SK-N-DZ (cell line): ENCODE measurements around the gene LRCH1. TPM values are rescaled to one million over a fixed set of nuclear protein-coding genes. Genes with fewer than 3 reads are reported as not detected.
"Not testable (repeated sequence)": the region's sequence is repeated elsewhere in the genome, so short reads cannot be mapped to it uniquely, and the experiment has no call there.

Experiments
- DNase-seq: peaks from one replicate; pipeline ENCODE4 v3.0.0-alpha.2; 2015; ENCODE audit warnings: low spot score
- polyA plus RNA-seq, 2 experiments: library from polyadenylated mRNA; depleted of rRNA; stranded (reverse); fragments of >200 nt; gene quantifications; 2 replicates each; pipeline ENCODE4 v1.2.3, GENCODE V29; 2014

The LRCH1 gene
- 3.9 and 4.9 TPM in 2 replicates for polyA plus RNA-seq (2014; cell fraction: cytosol; rRNA removed)
- polyA plus RNA-seq (2014; cell fraction: nucleus; rRNA removed) = 3.6 and 6.9 TPM in 2 replicates

- peak; percentile 83 for DNase-seq
These were observed at the start of gene LRCH1 for GRCh38 chr13:46552889-46553520. TSS of gene LRCH1 (plus strand) at chr13:46553170. CDS start at chr13:46553397, 227 bp downstream.

GRCh38 chr13:46504036-46504435 is 48.9 kb upstream of the LRCH1 start:
- DNase-seq = no peak

DNA sequence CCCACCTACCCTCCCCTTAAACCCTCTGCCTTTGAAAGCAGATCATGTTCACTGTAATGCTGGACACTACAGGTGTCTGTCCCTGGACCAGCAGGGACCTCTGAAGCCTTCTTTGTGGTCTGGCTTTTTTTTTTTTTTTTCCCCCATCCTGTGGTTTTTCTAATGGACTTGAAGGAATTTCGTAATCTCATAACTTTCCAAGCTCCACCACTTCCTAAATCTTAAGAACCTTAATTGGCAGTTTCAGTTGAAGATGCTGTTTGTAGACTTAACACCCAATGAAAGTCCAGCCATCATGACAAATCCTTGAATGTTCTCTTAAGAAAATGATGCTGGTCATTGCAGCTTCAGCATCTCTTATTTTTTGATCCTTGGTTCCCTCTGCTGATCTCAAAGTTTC is 45.0 kb upstream of the LRCH1 start:
- no peak for DNase-seq

- no peak for DNase-seq
These were observed 43.0 kb upstream of the LRCH1 start for GRCh38 chr13:46509981-46510380.

GRCh38 chr13:46515803-46516202 is 37.2 kb upstream of the LRCH1 start:
- DNase-seq = no peak

DNA sequence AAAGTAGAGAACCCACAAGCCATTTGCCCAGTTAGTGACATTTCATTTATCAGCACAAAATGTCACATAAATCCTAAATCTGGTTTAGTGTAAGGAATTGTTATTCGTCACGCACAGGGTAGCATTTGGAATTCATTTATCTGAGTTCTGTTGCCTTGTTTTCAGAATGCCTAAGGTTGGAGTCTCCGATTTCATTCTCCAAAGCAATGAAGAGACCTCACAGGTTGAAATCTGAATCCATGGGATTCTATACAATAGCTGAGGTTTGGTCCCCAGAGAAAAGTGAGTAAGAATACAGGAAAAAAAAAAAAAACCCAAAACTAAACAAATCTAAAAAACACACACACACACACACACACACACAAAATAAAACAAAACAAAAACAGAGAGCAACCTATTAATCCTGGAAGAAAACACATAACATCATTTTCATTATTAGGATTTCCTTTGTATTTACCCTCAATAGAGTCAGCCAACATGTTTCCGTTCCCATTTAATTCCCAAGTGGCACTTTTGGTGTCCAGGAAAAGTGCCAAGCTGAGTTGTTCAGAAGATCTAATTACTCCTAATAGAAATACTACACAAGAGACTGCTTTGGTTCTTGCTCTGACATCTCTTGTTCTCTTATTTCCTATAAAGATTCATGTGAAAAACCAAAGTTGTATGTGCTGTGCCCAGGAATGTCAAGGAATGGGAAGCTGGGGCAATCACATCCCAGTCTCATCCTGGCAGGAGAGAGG is 36.2 kb upstream of the LRCH1 start:
- no peak for DNase-seq

DNA sequence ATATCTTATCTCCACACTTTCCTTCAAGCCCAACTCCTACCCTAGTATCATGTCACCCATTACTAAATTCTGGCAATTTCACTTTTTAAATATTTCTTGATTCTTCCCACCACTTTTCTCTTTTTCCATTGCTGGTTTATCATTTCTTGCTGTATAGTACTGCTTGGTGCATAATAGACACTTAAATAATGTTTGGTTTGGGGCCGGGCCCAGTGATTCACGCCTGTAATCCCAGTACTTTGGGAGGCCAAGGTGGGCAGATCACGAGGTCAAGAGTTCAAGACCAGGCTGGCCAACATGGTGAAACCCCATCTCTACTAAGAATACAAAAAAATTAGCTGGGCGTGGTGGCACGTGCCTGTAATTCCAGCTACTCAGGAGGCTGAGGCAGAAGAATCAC is 35.2 kb upstream of the LRCH1 start:
- DNase-seq = not testable (repeated sequence)

DNA sequence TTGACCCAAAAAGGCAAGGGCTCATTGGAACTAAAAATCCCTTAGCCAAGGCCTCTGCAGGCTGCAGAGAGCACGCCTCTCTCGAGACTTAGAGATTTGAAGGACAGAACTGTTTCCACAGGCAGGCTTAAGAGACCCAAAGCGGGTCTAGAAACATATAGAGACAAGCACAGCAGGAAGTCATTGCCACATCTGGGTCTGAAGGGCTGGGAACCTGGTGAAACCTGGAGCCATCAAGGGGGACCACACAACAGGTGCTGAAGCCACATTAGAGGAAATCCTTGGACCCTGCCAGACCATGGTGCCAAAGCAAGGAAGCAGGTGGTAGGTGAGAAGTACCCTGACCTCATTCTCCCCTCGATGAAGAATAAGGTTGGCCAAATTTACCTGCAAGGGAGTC is 33.8 kb upstream of the LRCH1 start:
- no peak for DNase-seq

DNA sequence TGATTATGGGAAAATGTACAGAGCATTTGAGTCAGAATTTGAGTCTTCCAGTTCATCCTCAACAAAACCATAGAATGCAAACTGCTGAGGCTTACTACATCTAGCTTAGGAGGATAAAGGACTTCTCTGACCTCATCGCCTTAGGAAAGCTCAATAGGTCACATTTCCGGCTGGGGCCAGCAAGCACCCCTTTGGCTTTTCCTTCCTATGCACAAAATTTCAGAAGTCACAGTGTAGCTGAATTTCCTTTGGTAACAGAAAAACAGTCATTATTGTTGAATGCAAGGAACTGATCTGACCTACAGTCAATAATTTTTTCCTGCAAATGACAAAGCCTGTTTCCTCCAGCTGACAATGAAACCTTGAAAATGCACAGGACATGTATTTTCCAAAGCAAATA is 32.8 kb upstream of the LRCH1 start:
- DNase-seq = no peak

GRCh38 chr13:46521486-46521885 is 31.5 kb upstream of the LRCH1 start:
- no peak for DNase-seq

- DNase-seq = no peak
These were observed 30.8 kb upstream of the LRCH1 start for GRCh38 chr13:46521921-46522747.

DNA sequence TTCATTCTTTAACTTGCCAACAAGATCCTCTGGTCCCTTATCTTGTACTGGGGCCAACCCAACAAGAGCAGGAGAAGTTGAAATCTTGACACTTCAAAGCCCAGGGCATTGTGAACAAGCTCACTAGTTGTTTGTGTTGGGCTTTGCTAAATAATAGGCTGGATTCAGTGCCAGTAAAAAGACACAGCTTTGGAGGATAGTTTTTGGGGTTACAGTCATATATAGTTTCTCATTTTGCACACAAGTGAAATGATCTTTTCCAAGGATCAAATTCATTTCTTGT is 30.3 kb upstream of the LRCH1 start:
- no peak for DNase-seq

DNA sequence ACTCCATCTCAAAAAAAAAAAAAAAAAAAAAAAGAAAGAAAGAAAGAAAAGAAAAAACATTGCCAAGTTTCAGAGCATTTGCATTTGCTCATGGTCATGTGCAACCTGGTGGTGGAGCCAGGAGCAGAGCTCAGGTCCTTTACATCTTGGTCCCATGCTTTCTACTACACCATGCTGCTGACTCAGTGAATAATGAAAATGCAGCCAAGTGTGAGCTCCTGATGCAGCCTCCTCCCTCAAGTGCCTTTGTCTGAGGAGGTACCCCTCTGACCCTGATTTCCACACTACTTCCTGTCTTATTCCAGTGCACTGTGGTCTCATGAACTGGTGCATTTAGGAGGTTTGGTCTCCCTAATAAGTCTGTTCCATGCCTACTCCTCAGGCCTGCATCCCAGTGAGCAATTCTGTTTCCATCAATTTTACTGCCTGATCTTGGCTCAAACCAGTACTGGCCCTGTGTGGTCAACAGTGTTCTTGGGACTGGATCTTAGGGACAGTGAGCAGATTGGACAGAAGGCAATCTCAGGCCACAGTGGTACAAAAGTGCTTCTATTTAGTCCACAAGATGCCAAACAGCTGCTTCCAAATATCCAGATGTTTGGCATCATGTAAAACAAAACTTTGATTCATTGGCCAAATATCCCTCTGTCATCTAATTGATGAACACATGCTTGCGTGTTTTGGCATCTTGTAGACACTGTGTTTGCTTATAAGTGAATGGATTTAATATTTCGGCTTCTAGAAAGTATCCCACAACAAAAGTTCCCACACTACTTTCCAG is 28.8 kb upstream of the LRCH1 start:
- no peak for DNase-seq

GRCh38 chr13:46526100-46526735 is 26.8 kb upstream of the LRCH1 start:
- DNase-seq = no peak

GRCh38 chr13:46526740-46527139 is 26.2 kb upstream of the LRCH1 start:
- DNase-seq = no peak

GRCh38 chr13:46527237-46527636 is 25.7 kb upstream of the LRCH1 start:
- DNase-seq = no peak

DNA sequence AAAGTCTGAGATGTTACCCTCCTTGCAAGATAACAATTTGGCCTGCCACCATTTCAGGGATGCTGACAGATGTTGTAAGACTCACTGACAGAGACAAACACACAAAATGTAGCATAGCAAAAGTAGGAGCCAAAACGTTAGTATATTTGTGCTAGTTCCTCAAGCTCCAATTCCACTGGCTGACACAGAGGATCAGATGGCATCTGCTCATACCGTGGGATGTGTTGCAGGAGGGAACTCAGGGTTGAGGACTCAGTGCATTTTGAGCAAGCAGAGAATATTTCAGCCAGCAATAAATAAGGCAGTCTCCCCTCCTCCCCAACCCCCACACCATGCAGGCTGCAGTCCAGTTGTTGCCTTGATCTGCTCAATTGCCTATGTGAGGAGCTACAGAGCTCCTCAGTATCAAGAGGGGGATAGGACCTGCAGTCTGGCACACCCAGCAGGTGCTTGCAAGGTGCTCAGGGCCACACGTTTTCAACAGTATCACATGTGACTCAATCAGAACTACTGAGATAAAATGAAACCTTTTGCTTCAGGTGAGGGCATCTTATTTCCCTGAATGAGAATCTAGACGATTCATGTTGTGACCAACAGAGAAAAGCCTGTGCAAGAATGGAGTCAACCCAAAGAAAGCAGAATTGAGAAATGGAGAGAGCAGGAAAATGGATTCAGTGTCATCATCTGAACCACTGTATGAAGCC is 23.6 kb upstream of the LRCH1 start:
- DNase-seq = no peak

- no peak for DNase-seq
These were observed 22.7 kb upstream of the LRCH1 start for GRCh38 chr13:46530084-46530935.

GRCh38 chr13:46531953-46532352 is 21.0 kb upstream of the LRCH1 start:
- no peak for DNase-seq

- no peak for DNase-seq
These were observed 18.0 kb upstream of the LRCH1 start for GRCh38 chr13:46535002-46535401.
